ENCODE data around the gene JUND.
A peak's percentile ranks its signal among the peaks of the same experiment; 100 is the strongest.
"Not testable (repeated sequence)": the region's sequence is repeated elsewhere in the genome, so short reads cannot be mapped to it uniquely, and the experiment has no call there.

Gene JUND

GRCh38 chr19:18281082-18282020 lies at the start of gene JUND:
TSS of gene JUND (minus strand) at chr19:18281622. CDS start at chr19:18281484, 138 bp downstream.
- peak; percentile 96 for DNase-seq (ENCODE audit: low spot score)

- DNase-seq (ENCODE audit: low spot score) = no peak
Measured at GRCh38 chr19:18330868-18331267, 49.4 kb upstream of the JUND start.

GRCh38 chr19:18329035-18329376 lies 47.6 kb upstream of the JUND start:
- DNase-seq (ENCODE audit: low spot score) = no peak

GRCh38 chr19:18328340-18329034 lies 47.1 kb upstream of the JUND start:
- DNase-seq (ENCODE audit: low spot score) = peak; percentile 96

- DNase-seq (ENCODE audit: low spot score) = no peak
Measured at GRCh38 chr19:18326772-18327171, 45.4 kb upstream of the JUND start.

DNA sequence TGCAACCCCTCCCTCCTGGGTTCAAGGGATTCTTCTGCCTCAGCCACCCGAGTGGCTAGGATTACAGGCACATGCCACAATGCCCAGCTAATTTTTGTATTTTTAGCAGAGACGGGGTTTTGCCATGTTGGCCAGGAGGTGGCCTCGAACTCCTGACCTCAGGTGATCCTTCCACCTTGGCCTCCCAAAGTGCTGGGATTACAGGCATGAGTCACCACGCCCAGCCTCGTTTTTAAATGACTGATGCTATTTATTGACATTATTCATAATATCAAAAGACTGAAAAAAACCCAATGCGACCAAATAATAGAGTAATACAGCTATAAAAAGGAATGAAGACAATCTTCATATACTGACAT lies 42.9 kb upstream of the JUND start:
- DNase-seq (ENCODE audit: low spot score) = not testable (repeated sequence)

DNA sequence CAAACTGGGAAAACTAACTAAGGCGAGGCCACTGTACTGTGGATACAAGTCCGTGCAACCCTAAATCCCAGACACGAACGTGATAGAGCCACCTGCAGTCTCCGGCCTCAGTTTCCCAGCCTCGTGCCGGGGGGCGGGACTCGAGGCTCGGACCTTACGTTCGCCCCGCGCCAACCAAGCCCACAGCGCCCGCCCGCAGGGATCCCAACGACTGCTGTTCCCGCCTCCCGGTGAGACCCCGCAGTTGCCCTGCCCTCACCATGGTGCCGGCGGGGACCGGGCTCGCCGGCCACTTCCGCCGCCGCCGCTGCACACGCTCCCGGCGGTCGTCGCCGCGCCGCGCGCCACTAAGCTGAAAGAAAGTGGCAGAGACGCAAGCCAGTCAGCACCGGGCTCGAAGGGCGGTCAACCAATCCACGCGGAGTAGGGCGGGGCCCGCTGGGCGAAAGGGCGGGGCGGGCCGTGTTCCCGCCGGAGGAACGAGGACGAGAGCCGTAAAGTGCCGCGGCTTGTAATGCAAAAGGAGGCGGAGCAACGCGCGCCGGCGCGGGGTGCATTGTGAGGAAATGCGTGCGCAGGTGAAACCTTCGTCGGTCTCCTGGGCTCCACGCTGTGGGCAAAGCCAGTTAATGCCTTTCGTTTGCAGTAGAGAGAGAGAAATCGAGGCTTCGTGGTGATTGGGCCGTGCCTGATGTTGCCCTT lies 41.5 kb upstream of the JUND start, which contains the start of gene LSM4:
TSS of gene LSM4 (minus strand) at position 318 of the 702 bp plus-strand sequence. CDS start at position 262, 56 bp downstream.
- DNase-seq (ENCODE audit: low spot score) = peak; percentile 99

DNA sequence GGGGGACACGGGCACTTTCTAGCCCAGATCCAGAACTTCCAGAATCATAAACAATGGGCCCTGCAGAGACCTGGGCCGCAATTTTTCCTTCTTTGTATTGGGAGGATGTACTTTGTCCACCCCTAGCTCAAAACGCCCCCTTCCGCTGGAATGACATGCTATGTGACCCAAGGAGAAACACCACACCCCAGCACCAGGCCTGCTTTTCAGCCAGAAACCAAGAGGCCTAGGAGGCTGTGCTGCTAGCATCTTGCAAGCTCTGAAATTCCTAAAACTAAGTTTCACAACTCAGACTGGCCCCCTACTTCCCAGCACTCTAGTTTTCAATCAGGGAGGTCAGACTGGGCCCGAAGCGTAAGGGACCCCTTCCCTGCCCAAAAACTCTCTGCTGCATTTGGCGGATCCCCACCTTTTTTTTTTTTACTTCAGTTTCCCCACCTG lies 40.9 kb upstream of the JUND start:
- peak; percentile 57 for DNase-seq (ENCODE audit: low spot score)

GRCh38 chr19:18321734-18322102 lies 40.3 kb upstream of the JUND start:
- no peak for DNase-seq (ENCODE audit: low spot score)

DNA sequence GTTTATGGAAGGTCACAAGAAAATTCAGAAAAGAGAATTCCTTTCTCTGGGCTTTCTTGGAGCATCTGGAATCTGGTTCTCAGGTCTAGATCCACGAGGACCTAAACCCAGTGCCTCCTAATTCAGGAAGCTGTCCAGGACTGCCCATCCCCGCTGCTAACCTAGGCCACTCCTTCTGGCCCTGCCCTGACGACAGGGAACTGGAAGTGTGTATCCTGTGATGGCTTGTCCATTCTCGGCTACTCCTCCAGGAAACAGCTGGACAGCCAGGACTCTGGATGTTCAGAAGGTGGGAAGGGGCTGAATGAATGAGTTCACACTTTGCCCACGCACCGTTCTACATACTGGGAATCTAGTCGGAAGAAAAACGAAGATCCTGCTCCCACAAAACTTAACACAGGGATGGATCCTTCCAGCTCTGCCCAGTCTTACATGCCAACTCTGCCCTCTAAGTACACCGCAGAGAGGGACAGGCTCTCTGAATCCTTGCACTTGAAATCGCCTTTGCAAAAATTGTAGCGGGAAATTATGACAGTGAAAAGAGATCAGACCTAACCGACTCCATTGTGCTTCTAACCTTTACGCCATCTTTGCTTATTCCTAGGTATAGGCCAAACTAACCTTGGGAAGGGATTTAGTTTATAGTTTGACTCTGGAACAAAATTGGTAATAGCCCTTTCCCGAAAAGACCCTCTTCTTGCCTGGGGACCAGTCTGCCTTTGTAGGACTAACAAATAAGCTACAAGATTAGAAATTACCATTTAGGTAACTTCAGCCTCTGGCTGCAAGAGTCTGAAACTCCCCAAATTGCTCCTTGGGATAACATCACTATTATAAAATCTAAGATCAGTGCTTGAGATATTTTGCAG lies 39.7 kb upstream of the JUND start:
- DNase-seq (ENCODE audit: low spot score) = no peak

GRCh38 chr19:18319591-18320135 lies 38.2 kb upstream of the JUND start:
- no peak for DNase-seq (ENCODE audit: low spot score)

DNA sequence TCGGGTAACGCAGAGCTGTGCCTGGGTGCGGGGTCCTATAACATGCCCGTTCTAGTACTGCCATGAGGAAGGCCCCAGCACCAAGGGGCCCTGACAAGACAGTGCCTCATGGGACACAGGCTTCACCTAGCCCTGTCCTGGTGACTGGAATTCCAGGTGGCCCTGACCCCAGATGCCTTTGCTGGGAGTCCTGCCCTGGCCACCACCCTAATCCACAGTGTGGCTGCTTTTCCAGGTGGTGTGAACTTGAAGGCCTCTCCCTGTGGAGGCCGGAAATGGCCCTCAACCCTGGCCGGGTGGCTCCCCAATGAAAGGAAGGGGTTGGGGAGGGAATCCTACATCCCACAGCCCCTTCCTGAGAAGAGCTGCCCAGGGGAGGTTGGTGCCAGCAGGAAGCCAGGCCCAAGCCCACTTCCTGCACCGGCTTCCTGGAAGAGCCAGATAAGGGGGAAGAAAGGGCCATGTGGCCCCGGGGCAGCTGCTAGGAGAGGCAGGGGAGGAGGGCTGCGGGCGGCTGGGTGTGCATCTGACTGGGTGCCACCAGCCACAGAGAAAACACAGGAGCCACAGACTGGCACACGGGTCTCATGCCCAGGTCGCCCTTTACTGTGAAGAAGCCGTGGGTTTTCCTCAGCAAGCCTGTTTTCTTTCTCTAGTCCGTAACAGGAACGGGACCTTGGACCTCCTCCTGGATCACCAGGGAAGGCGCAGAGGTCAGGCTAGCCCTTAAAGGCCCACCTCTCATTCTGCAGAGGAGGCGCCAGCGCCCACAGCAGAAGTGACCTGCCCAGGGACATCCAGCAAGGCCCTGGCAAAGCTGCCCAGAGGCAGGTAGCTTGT lies 36.8 kb upstream of the JUND start:
- no peak for DNase-seq (ENCODE audit: low spot score)

DNA sequence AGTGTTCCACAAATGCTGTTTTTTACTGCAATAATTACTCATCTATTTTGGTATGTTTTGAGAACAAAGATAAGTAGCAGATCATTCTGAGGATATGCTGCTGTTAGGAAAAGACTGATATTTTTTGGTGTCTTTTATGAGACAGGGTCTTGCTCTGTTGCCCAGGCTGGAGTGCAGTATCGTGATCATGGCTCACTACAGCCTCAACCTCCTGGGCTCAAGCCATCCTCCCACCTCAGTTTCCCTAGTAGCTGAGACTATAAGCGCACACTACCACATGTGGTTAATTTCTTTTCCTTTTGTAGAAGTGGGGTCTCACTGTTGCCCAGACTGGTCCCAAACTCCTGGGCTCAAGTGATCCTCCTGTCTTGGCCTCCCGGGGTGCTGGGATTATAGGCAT lies 32.0 kb upstream of the JUND start:
- DNase-seq (ENCODE audit: low spot score) = no peak

DNA sequence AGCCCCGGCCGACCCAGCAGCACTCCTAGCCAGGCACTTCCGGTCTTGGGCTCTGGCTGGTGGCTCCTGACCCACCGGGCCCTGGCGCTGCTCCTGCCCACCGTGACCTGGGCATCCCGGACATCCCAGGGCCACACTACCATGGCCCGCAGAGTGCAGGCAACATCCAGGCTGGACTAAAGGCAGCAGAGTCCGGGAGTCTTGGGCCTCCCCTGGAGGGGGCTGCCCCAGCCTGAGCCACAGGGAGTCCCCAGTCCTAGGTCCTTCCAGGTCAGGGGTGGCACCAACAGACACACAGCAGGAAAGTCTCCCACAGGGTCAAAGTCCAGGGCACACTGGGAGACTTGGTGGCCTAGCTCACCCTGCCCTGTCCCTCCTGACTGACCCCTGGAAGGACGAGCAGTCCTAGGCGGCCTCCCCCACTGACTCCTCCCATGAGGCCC lies 30.7 kb upstream of the JUND start:
- DNase-seq (ENCODE audit: low spot score) = no peak

GRCh38 chr19:18311502-18312091 lies 30.2 kb upstream of the JUND start:
- DNase-seq (ENCODE audit: low spot score) = no peak

DNA sequence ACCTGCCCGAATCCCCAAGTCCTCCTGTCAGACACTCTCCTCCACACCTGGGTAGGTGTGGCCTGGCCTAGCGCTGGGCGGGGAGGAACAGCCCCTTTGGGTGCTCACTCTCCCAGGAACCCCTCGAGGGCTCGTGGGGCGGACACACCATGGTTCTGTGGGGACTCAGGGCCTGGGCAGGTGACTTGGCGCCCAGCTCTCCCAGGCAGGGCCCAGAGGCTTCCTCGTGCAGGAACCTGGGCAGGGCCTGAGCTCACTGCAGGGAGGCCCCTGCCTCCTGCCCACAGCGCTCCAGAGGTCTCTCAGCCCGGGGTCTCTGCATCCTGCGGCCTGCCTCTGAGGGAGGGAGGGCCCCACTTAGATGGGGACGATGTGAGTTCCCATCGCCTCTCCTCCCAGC lies 29.5 kb upstream of the JUND start:
- DNase-seq (ENCODE audit: low spot score) = no peak

- no peak for DNase-seq (ENCODE audit: low spot score)
Measured at GRCh38 chr19:18310118-18310909, 28.9 kb upstream of the JUND start.

DNA sequence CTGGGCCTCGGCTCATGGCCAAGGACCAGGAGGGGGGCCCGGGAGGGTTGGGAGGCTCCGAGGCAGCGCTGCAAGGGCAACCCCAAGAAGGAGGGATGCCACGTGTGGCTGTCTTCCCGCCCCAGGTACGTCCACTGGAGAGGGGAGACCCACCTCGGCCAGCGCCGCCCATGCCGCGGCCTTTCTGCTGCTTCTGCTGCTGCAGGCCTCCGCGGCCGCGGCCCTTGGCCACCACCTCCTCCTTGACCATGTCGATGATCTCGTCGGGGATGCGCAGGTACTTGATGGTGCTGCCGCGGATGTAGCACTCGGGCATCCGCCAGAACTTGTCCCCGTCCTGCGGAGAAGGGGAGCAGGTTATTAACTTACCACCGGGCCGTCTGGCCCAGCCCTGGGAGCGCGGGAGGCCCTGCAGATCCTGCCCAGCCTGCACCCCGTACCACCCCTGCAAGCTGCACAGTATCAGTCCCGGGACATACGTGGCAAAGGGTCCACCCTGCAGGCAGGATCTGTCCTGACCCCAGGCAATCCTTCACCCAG lies 28.2 kb upstream of the JUND start:
- DNase-seq (ENCODE audit: low spot score) = no peak

DNA sequence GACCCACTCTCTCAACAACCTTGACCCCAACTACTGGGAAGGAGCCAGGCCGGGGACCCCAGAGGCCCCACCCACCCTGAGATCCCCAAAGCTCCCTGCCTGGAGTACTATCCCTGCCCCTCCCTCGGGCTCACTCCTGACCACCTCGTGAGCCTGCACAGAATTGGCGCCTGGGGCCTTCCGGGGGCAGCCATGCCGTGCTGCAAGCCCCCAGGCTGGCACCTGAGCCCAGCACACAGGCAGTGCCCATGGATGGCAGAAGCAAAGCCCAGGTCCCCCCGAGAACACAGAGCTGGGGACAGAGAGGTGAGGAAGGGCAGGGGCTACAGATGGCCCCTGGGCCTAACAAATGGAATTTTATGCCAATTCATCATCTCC lies 27.5 kb upstream of the JUND start:
- no peak for DNase-seq (ENCODE audit: low spot score)
